Keratinocyte (primary cell): ENCODE data around the gene FNIP2. TPM values are rescaled to one million over a fixed set of nuclear protein-coding genes. Genes with fewer than 3 reads are reported as not detected.

Experiments
- DNase-seq: peaks from one replicate; pipeline ENCODE4 v3.0.0-alpha.2; 2011; ENCODE audit warnings: low read depth, missing footprints, low spot score
- FAIRE-seq: peaks from 2 replicates; lab custom pipeline; 2011; peaks lifted over from hg19 to GRCh38; lab: Jason Lieb, UNC
- H2AFZ ChIP-seq: 2 replicates; pipeline ENCODE4 v1.6.0; 2012; ENCODE audit warnings: low read length, control low read depth, inconsistent platforms; ENCODE audit not compliant: control insufficient read depth
- H3K27ac ChIP-seq: 2 replicates; pipeline ENCODE4 v1.5.1; 2011; ENCODE audit warnings: low read length; ENCODE audit not compliant: control insufficient read depth, insufficient read depth
- H3K27me3 ChIP-seq: 3 replicates; pipeline ENCODE4 v1.6.0; 2011; ENCODE audit warnings: low read length; ENCODE audit not compliant: control insufficient read depth, insufficient read depth; ENCODE audit errors: extremely low read depth
- H3K36me3 ChIP-seq, 2 experiments: 2 replicates in 1 of 2; 3 replicates in 1 of 2; pipeline ENCODE4 v1.5.1; 2011; ENCODE audit warnings: low read length in 2 of 2, mild to moderate bottlenecking in 1 of 2; ENCODE audit not compliant: control insufficient read depth in 2 of 2, insufficient read depth in 2 of 2; ENCODE audit errors: extremely low read depth in 1 of 2
- H3K4me1 ChIP-seq: 3 replicates; pipeline ENCODE4 v1.5.1; 2011; ENCODE audit warnings: low read length; ENCODE audit not compliant: control insufficient read depth, insufficient read depth; ENCODE audit errors: extremely low read depth
- H3K4me2 ChIP-seq: 3 replicates; pipeline ENCODE4 v1.6.0; 2011; ENCODE audit warnings: low read depth, low read length; ENCODE audit not compliant: control insufficient read depth, insufficient read depth; ENCODE audit errors: extremely low read depth
- H3K4me3 ChIP-seq, 3 experiments: fragments of 200-600 bp in 1 of 3; sonication (generic) in 1 of 3; 2 replicates in 2 of 3; 3 replicates in 1 of 3; pipeline ENCODE4 v1.5.1; 2011 to 2016; ENCODE audit warnings: low read length in 3 of 3, mild to moderate bottlenecking in 3 of 3, control low read depth in 2 of 3, inconsistent platforms in 1 of 3, low read depth in 1 of 3, mixed read lengths in 1 of 3, mixed run types in 1 of 3, moderate library complexity in 1 of 3; ENCODE audit not compliant: control insufficient read depth in 2 of 3, insufficient read depth in 2 of 3; ENCODE audit errors: extremely low read depth in 1 of 3
- H3K79me2 ChIP-seq: 2 replicates; pipeline ENCODE4 v1.6.0; 2012; ENCODE audit warnings: low read length; ENCODE audit not compliant: control insufficient read depth, insufficient read depth
- H3K9ac ChIP-seq: 3 replicates; pipeline ENCODE4 v1.6.0; 2011; ENCODE audit warnings: low read length; ENCODE audit not compliant: control insufficient read depth, insufficient read depth; ENCODE audit errors: extremely low read depth
- H3K9me1 ChIP-seq: 3 replicates; pipeline ENCODE4 v1.6.0; 2011; ENCODE audit warnings: low read length; ENCODE audit not compliant: control insufficient read depth, insufficient read depth; ENCODE audit errors: extremely low read depth
- H3K9me3 ChIP-seq: 2 replicates; pipeline ENCODE4 v1.5.1; 2012; ENCODE audit warnings: low read depth, low read length; ENCODE audit not compliant: control insufficient read depth
- H4K20me1 ChIP-seq: 3 replicates; pipeline ENCODE4 v1.6.0; 2011; ENCODE audit warnings: low read length; ENCODE audit not compliant: control insufficient read depth, insufficient read depth; ENCODE audit errors: extremely low read depth
- EZH2 ChIP-seq: IDR thresholded peaks from one replicate; pipeline ENCODE4 v1.6.1; 2012; ENCODE audit warnings: inconsistent platforms, mild to moderate bottlenecking, low read length, moderate library complexity
- dilution Hi-C: fragments of 300-500 bp; cut with MboI; formaldehyde crosslinking; loops from one replicate; pipeline ENCODE4 v1.7.0; 2020; ENCODE audit warnings: low sequenced_read_pairs; ENCODE audit not compliant: extremely low pct_ligation_motif_present
- polyA plus RNA-seq, 5 experiments: library from polyadenylated mRNA; depleted of rRNA in 3 of 5; stranded (reverse) in 3 of 5; stranded (forward) in 1 of 5; unstranded in 1 of 5; fragments of >200 nt; gene quantifications; 1 replicate in 1 of 5; 2 replicates in 3 of 5; 3 replicates in 1 of 5; pipeline versions ENCODE4 v1.2.1 to v1.2.3, GENCODE V29; 2011 to 2012; ENCODE audit warnings: missing spikeins in 2 of 5, low read depth in 1 of 5, low replicate concordance in 1 of 5
- TF ChIP-seq, protein P1 (sequence below), 3 experiments: IDR thresholded peaks in 1 of 3; conservative IDR thresholded peaks in 1 of 3; optimal IDR thresholded peaks in 1 of 3; 2 replicates in 2 of 3; 3 replicates in 1 of 3; pipeline versions ENCODE3 to v1.5.1; 2011; ENCODE audit warnings: low read length in 3 of 3, mild to moderate bottlenecking in 3 of 3, moderate library complexity in 2 of 3, control low read depth in 1 of 3, inconsistent platforms in 1 of 3; ENCODE audit not compliant: insufficient read depth in 2 of 3; ENCODE audit errors: extremely low read depth in 1 of 3

The FNIP2 gene
- polyA plus RNA-seq, 1 donor (not counting 4 experiments of a cell fraction or from before 2014, with no cell fraction given) = 6.2 TPM

DNA sequence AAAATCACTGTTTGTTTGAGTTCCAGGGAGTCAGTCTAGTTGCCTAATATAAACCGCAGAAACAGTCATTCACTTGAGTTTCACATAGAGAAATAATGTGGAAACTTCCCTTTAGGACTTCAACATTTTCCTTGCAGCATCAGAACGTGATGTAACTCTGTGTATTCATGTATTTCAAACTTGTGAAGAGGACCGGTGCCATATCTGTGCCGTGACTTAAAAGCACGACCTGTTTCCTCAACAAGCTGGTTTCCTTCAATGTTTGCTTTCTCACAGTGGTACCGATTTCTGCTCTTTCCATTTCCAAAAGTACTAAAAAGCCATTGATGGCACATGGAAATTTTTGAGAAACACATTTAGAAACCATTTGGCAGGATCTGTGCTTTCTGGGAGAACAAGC lies 167.4 kb downstream of the FNIP2 start:
- Histone ChIP-seq H3K4me2 (no peak overlapping the region), H3K9ac (no peak overlapping the region), H3K4me1 (no peaks in the 10 kb centered on the region), H3K9me1 (no peaks in the 10 kb centered on the region), H3K27me3 (no peaks in the 10 kb centered on the region), H3K4me3 (no peak overlapping the region), H3K9me3 (no peaks in the 10 kb centered on the region), H4K20me1 (no peaks in the 10 kb centered on the region), H3K27ac (no peak overlapping the region), H3K36me3 (no peaks in the 10 kb centered on the region), H2AFZ (no peak overlapping the region), H3K79me2 (no peaks in the 10 kb centered on the region)
- dilution Hi-C loops = no loop called here
- TF ChIP-seq EZH2 = no peak
- TF ChIP-seq, protein P1, sequence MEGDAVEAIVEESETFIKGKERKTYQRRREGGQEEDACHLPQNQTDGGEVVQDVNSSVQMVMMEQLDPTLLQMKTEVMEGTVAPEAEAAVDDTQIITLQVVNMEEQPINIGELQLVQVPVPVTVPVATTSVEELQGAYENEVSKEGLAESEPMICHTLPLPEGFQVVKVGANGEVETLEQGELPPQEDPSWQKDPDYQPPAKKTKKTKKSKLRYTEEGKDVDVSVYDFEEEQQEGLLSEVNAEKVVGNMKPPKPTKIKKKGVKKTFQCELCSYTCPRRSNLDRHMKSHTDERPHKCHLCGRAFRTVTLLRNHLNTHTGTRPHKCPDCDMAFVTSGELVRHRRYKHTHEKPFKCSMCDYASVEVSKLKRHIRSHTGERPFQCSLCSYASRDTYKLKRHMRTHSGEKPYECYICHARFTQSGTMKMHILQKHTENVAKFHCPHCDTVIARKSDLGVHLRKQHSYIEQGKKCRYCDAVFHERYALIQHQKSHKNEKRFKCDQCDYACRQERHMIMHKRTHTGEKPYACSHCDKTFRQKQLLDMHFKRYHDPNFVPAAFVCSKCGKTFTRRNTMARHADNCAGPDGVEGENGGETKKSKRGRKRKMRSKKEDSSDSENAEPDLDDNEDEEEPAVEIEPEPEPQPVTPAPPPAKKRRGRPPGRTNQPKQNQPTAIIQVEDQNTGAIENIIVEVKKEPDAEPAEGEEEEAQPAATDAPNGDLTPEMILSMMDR (optimal IDR thresholded peaks at IDR 0.05 in 1 of 3, IDR thresholded peaks at IDR 0.05 in 1 of 3, conservative IDR thresholded peaks at IDR 0.05 in 1 of 3; ENCODE audit: extremely low read depth in 1 of 3, insufficient read depth in 2 of 3, low read length in 3 of 3) = no peak
- FAIRE-seq (no peak), DNase-seq (no peak)

GRCh38 chr4:158938220-158939044 lies 169.6 kb downstream of the FNIP2 start:
- Histone ChIP-seq H4K20me1 (no peaks in the 10 kb centered on the region), H3K27ac (no peak overlapping the region), H3K9me1 (no peaks in the 10 kb centered on the region), H3K27me3 (no peaks in the 10 kb centered on the region), H2AFZ (no peak overlapping the region), H3K9me3 (no peaks in the 10 kb centered on the region), H3K36me3 (no peaks in the 10 kb centered on the region), H3K4me2 (no peak overlapping the region), H3K4me1 (no peaks in the 10 kb centered on the region), H3K9ac (no peak overlapping the region), H3K79me2 (no peaks in the 10 kb centered on the region), H3K4me3 (no peak overlapping the region)
- FAIRE-seq = no peak
- dilution Hi-C loops = no loop called here
- TF ChIP-seq, protein P1 (optimal IDR thresholded peaks at IDR 0.05 in 1 of 3, IDR thresholded peaks at IDR 0.05 in 1 of 3, conservative IDR thresholded peaks at IDR 0.05 in 1 of 3; ENCODE audit: extremely low read depth in 1 of 3, insufficient read depth in 2 of 3, low read length in 3 of 3) = no peak
- TF ChIP-seq EZH2 = no peak
- no peak for DNase-seq
